ENCODE results near the gene PRKCSH.

GRCh38 chr19:11479898-11480714 lies 44.7 kb downstream of the PRKCSH start:
- TF ChIP-seq CTCF (conservative IDR thresholded peaks at IDR 0.05; ENCODE audit: low read depth in 2 of 2) = no peak
- TF ChIP-seq POLR2AphosphoS5 (IDR thresholded peaks at IDR 0.05; ENCODE audit: low read depth) = no peak
- TF ChIP-seq CREB1 (CRISPR knock-in tag; IDR thresholded peaks at IDR 0.05; ENCODE audit: low read depth) = no peak
- no peak for TF ChIP-seq EZH2 (IDR thresholded peaks at IDR 0.05; ENCODE audit: low read depth, unreplicated experiment)
- TF ChIP-seq REST (IDR thresholded peaks at IDR 0.05; ENCODE audit: unreplicated experiment) = no peak

Measured in GM23338 (cell line).